ENCODE results near the gene CYP27C1.

Gene CYP27C1

DNA sequence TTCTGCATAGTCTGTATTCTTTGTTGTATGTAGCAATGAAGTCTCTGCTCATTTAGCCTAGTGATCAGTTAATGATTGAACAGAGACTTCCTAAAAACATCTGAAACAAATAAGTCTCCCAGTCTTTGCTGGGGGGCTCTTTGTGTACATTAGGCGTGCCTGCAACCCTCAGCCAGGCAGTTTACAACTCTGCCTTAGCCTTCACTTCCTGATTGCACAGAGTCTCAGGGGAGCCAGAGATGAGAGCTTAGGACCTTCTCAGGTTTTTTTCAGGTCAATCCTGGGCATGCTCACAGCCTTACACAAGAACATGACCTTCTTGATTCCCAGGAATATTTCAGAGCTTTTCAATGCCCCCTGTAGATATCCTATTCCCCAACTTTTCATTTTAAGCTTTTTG is 69.1 kb downstream of the CYP27C1 start:
- DNase-seq (ENCODE audit: low read depth), result no peak

DNA sequence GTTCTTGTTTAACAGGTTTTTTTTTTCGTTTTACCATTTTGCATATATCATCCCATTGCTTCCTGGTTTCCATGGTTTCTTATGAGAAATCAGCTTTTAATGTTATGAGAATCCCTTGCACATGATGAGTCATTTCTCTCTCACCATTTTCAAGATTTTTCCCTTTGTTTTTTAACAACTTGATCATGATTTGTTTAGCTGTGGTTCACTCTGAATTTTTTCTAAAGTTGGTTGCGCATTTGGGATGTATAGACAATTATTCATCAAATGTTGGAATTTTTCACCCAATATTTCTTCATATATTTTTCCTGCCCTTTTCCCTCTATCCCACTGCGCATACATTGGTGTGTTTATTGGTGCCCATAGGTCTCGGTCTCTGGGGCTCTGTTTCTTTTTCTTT is 70.7 kb downstream of the CYP27C1 start:
- DNase-seq (ENCODE audit: low read depth), result no peak

DNA sequence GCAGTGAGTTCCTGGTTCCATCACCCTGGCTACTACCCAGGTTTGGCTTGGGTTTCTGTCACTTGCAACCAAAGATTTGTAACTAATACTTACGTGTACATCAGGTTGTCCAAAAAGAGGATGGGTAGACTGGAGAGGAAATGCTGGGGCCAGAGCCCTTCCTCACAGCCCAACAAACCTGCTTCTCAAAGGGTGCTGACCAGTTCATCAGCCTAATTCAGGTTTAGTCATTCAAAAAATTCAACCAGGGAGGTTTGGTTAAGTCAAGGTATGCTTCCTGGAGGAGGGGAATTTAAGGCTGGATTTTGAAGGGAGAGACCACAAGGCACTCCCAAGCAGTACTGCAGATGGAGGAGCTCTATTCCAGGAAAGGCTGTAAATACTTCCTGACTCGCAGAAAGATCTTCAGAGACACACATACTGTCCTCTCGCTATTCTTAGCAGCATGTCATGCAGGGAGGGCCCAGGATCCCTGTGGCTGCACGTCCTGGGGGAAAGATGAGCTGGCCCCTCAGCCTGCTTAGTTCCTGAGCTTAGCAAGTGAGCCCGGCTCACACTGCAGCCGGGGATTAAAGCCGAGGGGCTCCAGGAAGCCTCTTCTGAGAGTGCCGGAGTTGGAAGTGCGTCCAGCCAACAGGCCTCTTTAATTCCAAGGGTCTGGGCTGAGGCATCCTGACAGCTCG is 73.1 kb downstream of the CYP27C1 start:
- DNase-seq (ENCODE audit: low read depth), result no peak

DNA sequence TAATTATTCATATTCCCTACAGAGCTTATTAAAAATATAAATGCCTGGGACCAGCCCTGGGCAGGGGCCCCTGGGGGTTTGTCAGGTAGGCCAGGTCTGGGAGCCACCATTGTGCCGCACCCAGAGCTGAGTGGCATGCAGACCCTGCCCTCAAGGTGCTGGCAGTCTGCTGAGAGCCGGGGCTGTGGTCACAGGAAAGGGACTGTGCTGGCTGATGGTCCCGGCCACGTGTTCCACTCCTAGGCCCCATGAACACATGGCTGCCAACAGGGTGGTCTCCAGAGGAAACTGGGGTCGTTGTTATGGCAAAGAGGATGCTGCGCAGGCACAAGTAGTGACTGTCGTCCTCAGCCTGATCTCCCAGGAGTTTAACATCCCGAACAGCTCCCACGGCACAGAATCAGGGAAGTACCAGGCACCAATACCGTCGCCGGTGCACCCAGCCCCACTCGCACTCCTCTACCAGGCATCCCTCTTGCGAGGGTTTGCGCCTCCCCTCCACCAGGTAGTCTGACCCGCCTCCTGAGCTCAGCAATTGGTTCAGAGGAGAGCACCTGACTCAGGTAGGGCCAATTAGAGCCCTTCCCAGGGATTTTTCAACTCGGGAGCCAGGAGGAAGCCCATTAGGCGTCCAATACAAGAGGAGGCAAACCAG is 73.9 kb downstream of the CYP27C1 start:
- no peak for DNase-seq (ENCODE audit: low read depth)

DNA sequence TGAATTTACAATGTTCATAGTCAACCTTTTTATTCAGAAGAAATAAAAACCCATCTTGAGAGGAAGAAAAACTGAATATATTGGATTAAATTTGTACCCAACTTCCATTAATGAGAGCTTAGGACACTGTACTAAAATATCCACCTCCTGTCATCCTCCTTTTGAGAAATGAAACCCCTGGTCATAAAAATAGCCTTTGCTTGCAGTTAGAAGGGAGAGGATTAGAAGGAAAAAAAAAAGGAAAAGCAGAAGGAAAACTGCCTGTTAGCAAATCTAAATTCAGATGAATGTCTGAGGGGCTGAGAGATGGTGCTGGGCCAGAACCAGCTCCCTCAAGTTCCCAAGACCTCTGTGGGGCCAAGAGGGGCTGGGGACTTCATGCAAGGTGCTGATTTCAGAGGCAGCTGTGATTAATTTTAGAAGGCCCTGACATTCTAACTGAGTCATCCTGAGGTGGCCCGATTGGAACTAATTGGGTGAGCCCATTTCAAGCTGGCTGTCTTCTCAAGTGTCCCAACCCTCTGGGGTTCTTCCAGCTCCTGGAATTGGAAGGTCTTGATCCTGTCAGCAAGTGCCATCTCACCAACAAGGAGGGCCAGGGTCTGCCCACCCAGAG is 74.7 kb downstream of the CYP27C1 start:
- no peak for DNase-seq (ENCODE audit: low read depth)

DNA sequence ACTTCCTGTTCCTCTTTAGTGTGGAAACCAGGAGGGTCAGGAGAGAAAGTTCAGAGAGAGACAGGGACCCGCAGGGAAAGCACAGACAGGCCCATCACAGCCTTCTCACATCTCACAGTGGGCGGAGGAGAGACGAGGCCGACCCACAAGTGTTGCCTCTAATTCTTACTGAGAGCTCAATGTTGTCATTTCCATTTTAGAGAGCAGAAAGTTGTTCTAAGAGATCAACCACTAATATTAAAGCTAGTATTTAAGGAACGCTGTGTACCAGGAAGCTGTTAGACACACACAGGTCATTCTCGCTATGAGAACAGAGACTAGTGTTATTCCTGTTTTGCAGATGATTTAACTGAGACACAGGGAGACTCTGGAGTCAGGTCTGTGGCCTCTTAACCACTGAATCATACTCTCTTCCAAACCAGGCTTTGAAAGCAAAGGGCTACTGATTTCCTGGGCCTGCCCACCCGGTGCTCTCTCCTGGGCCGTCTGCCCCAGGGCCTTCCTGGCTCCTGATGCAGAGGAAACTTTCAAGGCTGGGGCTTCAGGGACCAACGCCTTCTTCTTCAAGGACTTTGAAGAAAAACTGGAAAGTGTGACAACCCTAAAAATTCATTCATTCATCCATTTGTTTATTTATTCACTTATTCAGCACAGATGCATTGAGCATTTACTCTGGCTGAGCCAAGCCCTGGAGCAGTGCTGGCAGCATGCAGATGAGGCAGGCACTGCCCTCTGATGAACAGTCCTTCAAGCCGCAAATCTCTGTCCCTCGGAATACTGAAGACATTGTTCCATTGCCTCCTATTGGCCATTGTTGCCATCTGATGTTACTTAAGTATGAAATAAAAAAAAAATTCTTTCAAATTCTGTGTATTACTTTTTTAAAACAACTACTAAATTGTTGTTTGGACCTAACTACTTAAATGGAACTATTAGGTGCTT is 76.0 kb downstream of the CYP27C1 start:
- DNase-seq (ENCODE audit: low read depth), result no peak

DNA sequence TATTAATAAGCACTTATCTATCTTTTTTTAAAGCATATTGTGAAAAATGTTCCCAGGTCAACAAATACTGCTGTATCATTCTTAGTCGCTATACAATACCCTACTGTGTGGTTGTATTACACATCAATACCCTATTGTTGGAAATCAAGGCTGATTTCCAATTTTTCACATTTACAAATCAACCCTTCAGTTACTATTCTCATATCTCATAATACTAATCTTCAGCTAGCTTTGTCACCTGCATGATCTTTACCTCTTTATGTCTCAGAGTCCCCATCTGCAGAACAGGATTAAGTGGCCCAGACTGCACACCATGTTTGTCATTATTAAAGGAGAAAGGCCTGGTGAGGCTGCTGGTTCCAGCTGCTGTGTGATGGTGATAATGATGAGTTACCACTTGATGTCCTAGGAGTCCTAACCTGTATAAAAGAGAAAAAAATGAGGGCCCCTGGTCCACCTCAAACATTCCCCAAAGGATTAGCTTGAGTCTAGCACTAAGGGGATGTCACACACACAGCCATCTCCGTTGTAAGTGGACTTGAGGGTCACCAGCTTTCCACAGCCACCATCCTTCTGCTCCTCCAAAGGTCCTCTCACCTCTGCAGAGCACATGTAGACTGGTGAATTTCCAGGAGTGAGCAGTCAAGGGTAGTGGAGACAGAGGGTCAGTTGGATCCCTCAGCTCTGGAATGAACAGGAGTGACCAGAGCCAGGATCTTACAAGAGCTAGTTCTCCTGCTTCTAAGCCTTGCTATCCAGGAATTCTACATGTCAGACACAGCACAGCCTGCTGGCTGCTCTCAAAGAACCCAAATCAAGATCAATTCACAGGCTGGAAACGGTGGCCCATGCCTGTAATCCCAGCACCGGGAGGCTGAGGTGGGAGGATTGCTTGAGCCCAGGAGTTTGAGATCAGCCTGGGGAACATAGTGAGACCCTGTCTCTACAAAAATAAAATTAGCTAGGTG is 77.2 kb downstream of the CYP27C1 start:
- no peak for DNase-seq (ENCODE audit: low read depth)

DNA sequence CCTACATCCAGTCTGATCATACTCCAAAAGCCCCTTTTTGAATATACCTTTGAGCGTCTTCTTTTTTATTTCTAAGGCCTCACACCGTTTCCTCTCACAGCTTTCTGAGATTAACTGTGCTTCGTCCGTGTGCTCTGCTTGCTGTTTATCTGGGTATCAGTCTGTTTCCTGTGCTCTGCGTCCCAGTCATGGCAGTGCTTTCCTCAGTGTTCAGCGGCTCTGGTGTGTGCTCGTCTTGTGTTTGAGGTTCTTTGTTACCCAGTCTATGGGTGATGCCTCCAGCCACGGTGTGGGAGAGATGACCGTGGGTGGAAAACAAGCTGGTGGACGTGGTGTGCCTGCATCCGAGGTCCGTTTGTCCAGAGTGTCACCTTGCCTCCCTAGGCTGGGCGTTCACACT is 79.6 kb downstream of the CYP27C1 start:
- no peak for DNase-seq (ENCODE audit: low read depth)

DNA sequence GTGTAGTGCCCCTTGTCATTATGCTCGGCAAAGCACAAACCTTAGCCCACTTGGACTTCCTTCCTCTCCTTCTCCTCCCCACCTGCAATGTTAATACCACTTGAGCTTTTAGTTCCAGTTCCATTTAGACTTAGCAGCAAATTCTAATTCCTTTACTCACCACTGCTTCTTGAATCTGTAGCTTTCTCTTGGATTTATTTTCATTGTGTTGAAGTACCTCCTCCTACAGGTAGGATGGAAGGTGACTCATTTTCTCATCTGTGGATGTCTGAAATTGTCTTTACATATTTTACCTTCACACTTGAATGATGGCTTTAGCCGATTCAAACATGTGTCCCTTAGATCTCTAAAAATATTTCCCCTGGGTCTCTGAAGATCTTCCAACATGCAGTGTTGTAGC is 80.3 kb downstream of the CYP27C1 start:
- DNase-seq (ENCODE audit: low read depth), result no peak

DNA sequence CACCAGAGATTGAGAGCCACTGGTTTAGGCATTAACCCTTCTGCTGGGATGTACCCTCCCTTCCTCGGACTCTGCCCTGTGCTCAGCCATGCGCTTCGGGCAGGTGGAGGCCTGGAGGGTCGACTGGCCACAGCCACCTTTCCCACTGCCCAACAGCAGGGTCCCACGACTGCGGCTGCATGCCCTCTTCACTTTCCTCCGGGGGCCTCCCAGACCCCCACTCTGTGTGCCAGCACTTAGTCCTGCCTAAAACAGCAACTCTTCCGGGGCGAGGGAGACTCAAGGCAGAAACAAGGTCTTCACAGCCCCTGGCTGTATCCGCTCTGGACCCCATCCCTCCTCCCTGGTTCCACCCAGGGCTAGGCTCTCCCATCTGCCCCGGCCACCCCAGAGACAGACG is 81.8 kb downstream of the CYP27C1 start:
- DNase-seq (ENCODE audit: low read depth), result no peak

DNA sequence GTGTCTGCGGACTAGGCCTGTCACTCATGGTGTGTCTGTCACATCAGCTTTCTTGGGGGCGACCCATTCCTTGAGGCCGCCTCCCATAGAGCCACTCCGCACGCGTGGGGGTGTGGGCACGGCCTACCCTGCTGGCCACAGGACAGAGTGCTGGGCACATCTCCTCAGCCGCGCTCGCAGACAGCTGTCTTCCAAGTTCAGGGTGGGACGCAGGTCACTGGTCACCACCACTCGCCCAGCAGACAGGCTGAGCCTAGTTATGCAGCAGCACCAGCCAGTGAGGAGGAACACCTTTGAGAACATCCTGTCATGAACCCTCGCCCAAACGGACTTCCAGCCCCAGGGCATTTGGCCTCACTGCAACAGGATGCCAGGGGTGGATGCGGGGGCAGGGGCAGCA is 82.4 kb downstream of the CYP27C1 start:
- DNase-seq (ENCODE audit: low read depth), result no peak

DNA sequence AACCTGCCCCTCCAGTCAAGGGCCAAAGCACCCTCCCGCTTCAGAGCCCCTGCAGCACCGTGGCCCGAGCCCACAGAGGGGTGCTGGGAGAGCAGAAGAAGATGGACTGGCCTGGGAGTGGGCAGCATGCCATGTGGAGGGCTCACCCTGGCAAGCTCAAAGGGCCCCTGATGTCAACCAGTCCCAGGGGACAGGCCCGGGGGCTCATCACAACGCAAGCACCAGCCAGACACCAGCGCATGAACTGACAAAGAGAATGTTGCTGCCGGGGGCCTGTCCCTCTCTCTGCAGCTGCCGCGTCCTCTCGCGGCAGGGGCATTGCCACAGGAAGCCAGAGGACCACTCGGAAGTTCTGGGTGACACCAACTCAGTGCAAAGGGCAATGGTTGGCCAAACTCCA is 82.9 kb downstream of the CYP27C1 start:
- DNase-seq (ENCODE audit: low read depth), result no peak

DNA sequence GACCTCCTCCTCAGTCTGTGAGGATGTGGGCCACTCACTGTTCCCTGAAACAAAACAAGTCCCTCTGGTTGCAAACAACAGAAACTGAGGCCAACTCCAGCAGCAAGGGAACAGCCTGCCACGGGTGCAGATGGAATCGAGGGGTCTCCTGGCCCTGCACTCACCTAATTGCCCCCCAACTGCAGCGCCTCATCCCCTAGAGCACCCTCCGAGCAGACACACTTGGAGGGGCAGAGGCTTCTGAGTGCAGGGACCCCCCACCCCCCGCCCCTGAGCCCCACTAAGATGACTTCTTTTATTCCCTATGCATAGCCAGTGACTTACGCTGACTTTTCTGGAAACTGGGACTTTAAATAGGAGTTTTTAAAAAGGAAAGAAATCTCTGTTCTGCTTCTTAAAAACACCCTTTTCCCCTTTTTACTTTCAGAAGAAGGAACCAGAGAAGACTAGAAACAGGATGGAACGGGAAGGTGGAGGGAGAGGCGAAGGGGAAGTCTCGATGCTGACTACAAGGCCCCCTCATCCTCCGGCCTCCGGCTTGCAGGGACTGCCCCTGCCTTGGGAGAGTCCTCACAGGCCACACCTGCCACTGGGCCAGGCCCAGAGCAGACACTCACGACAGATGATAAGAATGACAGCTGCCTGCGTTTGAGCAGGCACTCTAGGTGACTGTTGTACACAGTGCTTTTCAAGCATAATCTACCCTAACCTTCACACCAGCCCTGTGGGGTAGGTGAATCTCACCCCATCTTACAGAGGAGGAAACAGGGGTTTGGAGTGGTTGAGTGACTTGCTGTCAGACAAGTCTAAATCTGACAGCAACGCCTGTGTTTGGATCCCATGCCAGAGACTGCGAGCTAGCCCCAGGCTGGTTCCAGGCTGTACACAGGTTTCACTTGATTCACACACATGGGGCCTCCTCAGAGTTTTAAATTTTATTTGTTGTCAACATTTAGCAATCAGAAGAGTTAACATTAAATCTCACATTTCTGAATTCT is 85.0 kb downstream of the CYP27C1 start:
- no peak for DNase-seq (ENCODE audit: low read depth)

DNA sequence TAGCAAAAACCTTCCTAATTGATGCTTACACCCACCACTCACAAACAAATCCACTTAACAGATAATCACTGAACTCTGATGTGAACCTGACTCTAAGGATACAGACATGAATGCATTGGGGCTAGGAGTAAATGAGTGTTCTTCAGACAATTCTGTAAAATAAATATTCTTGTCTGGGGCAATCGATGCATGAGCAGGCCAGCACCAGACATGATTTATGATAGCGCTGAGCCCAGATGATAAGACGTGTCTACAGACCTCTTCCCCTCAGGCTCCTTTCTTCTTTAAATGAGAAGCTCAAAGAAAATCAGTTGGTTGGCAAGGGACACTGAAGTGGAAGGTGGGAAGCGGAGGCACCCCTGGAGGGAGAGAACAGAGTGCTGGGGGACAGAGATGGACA is 85.9 kb downstream of the CYP27C1 start:
- DNase-seq (ENCODE audit: low read depth), result no peak
